Hematopoietic multipotent progenitor cell treated with erythropoietin and hydrocortisone succinate and interleukin-3 and kit ligand, for 4 days (in vitro differentiated cells): ENCODE data around the gene PORCN.

Experiments
- DNase-seq: peaks from one replicate; pipeline ENCODE4 v3.0.0-alpha.2; 2015

Gene PORCN

GRCh38 chrX:48508400-48509244 is at the start of gene PORCN:
PORCN (plus strand) TSS chrX:48508992; CDS start chrX:48509821, 829 bp downstream.
- peak; percentile 91 for DNase-seq

- no peak for DNase-seq
These were observed 49.3 kb upstream of the PORCN start for GRCh38 chrX:48459483-48459882.

- no peak for DNase-seq
These were observed 48.8 kb upstream of the PORCN start for GRCh38 chrX:48460031-48460430.

GRCh38 chrX:48460606-48461005 is 48.2 kb upstream of the PORCN start:
- DNase-seq = no peak

- no peak for DNase-seq
These were observed 47.0 kb upstream of the PORCN start for GRCh38 chrX:48461830-48462229.

- DNase-seq = no peak
These were observed 43.4 kb upstream of the PORCN start for GRCh38 chrX:48465336-48465933.

- peak; percentile 25 for DNase-seq
These were observed 42.1 kb upstream of the PORCN start for GRCh38 chrX:48466696-48467095.

GRCh38 chrX:48467281-48467761 is 41.5 kb upstream of the PORCN start:
- peak; percentile 61 for DNase-seq

GRCh38 chrX:48468247-48468671 is 40.5 kb upstream of the PORCN start:
- peak; percentile 82 for DNase-seq

GRCh38 chrX:48468693-48469691 is 39.8 kb upstream of the PORCN start:
- DNase-seq = peak; percentile 83

- peak; percentile 60 for DNase-seq
These were observed 38.5 kb upstream of the PORCN start, which contains the start of gene SLC38A5 for GRCh38 chrX:48470110-48470832. SLC38A5 (minus strand) TSS chrX:48470260; CDS start chrX:48467924, 2,336 bp downstream.

- DNase-seq = no peak
These were observed 38.0 kb upstream of the PORCN start for GRCh38 chrX:48470833-48471118.

- DNase-seq = no peak
These were observed 37.3 kb upstream of the PORCN start for GRCh38 chrX:48471504-48471903.

- no peak for DNase-seq
These were observed 36.6 kb upstream of the PORCN start for GRCh38 chrX:48472225-48472624.

- no peak for DNase-seq
These were observed 35.7 kb upstream of the PORCN start for GRCh38 chrX:48472851-48473703.

- no peak for DNase-seq
These were observed 35.1 kb upstream of the PORCN start for GRCh38 chrX:48473704-48473990.

- peak; percentile 68 for DNase-seq
These were observed 34.7 kb upstream of the PORCN start for GRCh38 chrX:48474127-48474526.

- no peak for DNase-seq
These were observed 34.2 kb upstream of the PORCN start for GRCh38 chrX:48474581-48474980.

GRCh38 chrX:48475296-48475695 is 33.5 kb upstream of the PORCN start:
- DNase-seq = peak; percentile 64

GRCh38 chrX:48475774-48476577 is 32.8 kb upstream of the PORCN start, which contains the start of gene FTSJ1:
FTSJ1 (plus strand) TSS chrX:48476199; CDS start chrX:48478048, 1,849 bp downstream.
- peak; percentile 96 for DNase-seq

GRCh38 chrX:48476919-48477318 is 31.9 kb upstream of the PORCN start:
- DNase-seq = no peak
